HG03460 (cell line): ENCODE data around the gene NPB.
A peak's percentile ranks its signal among the peaks of the same experiment; 100 is the strongest.

Experiments used
- ATAC-seq: cut with Tn5 transposase; IDR thresholded peaks from one replicate; pipeline ENCODE4 v1.9.1; 2021; ENCODE audit not compliant: unreplicated experiment

NPB gene

DNA sequence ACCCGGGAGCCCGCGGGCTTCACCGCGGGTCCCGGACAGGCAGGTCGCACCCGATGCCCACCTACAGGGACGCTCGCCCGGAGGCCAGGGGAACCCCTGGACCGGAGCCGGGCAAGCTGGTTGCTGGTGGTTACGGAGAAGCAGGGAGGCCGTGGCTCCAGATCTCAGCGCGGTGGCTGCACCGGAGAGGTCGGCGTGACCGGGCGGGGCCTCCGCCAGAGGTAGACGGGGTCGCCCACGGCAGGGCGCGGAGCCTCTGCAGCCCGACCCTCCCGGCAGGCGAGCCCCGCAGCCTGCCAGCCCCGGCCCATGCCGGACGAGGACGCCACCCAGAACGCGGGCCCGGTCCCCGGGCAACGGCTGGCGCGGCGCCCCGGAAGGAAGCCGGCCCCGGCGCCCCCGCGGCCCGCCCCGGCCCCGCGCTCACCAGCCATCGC is 8.8 kb downstream of the NPB start:
- peak; percentile 21 for ATAC-seq

DNA sequence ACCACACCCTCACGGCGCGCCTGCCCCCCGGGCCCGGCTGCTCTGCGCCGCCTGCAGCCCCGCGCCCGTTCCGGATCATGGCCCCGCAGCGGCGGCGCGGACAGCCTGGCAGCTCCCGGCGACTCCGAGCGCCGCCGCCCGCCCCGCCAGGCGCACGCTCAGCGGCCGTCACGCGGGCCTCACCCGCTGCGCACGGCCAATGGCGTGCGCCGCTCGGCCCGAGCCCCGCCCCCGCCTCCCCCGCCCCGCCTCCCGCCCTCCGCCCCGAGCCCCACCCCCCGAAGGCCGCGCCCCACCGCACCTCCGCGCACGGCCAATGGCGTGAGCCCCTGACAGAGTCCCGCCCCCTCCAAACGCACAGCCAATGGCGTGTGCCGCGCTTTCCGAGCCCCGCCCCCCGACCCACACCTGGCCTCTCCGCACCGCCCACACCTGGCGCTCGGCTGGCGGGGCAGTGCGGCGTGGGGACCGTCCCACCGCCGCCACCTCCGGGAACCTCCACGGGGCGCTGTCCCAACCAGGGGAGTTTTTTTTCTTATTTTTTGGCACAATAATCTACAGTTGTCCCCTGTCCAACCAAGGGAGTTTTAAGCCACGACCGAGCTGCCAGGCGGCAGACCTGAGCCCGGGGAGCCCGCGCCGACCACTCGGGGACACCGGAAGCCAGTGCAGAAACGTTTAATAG is 9.4 kb downstream of the NPB start, which contains the start of gene PCYT2:
Gene PCYT2, minus strand, starts transcription at position 123 of the 685 bp plus-strand sequence. Its CDS starts 44 bp downstream, at position 79.
- peak; percentile 53 for ATAC-seq

DNA sequence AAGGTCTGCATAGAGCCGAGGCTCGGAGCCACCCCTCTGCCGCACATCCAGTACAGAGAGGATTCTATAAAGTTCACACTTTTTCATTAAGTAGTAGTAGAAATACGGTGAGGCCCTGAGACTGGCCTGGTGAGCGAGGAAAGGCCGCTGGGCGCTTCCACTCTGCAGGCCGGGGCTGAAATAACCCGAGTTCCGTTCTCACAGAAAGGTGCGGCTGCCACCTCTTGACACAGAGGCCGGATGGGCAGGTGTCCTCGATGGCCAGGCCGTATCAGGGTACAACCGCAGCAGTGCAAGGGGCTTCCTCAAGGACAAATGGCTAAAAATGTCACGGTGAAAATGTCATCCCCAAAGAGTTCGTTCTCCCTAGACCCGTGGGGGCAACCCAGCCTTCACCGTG is 9.9 kb downstream of the NPB start:
- ATAC-seq, result no peak

DNA sequence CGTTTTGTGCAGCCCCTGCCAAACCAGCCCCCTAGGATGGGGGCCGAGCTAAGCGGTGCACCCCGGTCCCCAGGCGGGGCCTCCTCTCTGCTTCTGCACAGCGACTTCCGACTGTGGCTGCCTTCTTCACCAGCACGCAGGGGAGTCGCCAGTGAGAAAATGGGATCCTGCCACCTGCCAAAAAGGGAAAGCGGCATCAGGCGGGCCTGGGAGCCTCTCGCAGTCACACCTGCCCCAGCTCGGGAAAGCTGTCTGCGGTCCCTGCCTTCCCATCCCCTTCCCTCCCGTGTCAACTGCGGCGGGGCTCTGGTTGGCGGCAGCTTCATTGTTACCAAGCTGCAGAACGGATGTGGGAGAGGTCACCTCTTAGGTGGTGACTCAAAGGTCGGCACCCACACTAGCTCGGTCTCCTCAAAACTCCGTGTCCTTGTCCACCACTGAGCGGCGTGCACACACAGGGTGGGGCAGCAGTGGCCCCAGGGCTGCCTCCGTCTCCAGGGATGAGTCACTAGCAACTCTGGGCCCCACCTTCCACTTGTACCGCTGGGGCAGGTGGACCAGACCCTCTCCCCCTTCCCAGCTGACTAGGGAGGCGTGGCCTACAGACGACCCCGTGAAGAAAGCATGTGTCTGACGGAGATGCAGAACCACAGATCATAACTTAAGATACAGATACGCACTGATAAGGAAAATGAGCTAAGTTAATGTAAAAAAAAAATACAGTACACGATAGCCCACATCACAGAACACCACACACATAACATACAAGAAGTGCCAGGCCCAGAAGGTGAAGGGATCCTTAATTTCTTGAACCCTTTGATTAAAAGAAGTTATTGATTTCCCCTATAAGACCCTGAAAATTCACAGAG is 10.6 kb downstream of the NPB start:
- ATAC-seq, result no peak

DNA sequence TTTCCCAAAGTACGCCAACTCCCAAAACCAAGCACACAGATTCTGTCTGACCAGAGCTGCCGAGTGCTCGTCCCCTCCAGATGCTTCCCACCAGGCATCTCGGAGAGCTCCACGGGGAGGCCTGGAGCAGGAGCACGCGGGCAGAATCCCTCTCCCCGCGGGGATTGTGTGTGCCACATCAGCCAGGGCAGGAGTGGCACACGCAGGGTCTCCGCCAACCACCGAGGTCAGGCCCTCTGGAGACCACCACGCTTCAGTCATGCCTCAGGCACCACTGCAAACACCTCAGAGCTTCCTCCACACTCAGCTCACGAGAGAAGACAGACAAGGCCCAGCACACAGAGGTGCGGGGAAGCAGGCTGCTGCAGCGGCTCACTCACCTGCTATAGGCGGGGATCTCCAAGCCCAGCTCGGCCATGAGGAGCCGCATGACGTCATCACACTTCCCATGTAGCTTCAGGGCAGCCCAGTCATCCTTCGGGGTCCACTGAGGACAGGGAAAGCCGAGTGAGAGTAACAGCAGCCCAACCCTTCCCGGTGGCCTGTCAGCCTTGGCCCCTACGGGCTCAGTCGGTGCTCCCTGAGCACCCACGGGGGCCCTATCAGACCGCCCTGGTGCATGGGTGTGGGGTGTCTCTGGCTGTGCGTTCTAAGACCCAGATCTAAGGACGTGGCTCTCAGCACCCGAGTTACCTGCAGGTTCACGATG is 11.5 kb downstream of the NPB start:
- ATAC-seq, result no peak

DNA sequence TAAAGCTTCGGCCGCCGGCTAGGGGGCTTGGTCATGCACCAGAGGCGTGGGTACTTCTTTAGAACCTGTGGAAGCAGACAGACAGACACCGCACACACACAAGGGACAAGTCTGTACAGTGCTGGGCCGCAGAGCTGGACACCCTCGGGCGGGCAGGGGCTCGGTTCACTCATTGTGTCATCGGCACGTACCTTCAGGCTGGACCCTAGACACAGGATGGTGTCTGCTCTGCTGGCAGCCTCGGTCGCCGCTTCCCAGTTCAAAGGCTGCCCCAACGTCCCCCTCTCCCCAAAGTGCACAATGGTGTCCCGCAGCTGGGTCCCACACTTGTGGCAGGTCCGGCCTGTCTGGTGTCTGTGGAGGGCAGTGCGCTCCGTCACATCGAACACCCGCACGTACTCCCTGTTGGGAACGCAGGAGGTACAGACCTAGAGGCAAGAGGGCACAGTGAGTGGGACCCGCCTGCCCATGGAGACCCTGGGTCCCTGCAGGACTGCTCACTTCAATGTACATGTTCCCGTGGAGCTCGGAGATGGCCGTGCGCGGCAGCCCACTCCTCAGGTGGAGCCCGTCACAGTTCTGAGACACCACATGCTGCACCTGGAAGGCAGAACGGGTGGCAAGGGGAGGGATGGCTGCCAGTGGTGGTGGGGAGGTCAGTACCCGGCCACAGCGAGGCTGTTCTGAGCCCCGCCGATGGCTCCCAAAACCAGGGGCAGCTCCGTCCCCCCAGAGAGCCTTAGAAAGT is 12.2 kb downstream of the NPB start:
- ATAC-seq, result no peak

DNA sequence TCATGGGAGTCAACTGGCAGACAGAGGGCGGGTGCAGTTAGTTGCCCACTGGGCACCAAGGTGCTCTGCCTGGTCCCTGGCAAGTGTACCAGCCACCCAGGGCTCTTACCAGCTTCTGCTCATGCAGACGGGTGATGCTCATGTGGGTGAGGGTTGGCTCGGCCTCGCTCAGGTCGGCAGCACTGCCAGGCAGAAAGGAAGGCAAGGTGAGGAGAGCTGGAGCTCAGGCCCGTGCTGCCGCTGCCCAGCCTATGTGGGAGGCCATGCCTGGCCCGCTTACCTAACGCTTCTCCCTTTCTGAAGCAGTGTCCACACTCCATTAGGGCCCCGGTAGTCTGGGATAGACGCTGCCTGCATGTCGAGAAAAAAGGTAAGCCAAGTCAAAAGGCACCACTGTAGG is 13.3 kb downstream of the NPB start:
- ATAC-seq, result no peak

DNA sequence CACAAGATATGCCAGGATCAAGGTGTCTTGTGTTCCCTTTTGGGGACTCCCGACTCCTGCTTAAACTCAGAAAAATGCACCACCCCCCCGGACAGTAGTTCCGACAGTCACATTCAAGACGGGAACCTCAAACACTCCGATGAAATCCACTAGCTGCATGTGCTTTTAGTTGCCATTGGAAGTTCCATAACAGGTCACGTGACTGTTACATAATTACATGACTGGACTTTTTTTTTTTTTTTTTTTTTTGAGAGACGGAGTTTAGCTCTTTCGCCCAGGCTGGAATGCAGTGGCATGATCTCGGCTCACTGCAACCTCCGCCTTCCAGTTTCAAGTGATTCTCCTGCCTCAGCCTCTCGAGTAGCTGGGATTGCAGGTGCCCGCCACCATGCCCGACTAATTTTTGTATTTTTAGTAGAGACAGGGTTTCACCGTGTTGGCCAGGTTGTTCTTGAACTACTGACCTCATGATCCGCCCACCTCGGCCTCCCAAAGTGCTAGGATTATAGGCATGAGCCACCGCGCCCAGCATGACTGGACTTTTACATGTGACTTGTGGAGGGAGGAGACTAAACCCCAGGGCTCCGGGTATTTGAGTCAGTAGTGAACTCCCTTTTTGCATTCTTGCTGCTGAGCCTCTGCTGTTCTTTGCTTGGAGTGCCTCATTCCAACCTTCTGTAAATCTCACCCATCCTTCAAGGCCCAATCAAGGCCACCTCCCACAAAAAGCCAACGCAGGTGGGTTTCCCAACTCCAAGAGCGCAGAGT is 14.4 kb downstream of the NPB start:
- ATAC-seq, result no peak

DNA sequence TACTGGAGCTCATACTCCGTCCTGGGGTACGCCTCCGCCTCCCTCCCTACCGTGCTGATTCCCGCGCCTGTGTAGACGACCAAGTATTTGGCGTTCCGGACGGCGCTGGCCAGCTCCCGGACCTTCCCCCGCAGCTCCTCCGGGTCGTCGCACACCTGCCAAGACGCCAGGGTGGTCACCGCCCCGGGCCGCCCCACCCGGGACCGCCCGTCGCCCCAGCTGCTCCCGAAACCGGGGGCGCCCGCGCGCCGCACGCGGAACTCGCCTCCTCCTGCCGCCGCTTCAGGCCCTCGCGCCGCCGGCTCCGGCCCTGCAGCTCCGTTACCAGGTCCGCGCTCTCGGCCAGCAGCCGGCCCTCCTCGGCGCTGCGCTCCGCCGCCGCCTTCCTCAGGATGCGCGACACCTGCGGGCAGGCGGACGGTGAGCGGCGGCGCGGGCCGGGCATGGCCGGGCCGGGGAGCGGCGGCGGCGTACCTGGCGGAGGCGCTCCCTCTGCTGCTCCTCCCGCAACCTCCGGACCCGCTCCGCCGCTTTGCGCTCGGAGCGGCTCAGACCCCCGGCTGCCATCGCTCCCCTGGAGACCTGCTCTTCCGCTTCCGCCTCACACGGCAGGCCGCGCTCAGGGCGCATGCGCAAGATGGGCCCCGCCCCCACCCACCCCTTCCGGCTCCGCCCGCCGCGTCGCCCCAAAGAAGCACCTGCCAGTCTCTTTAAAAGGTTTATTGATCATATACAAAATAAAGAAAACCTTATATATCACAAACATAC is 15.7 kb downstream of the NPB start, which contains the start of gene SIRT7:
Gene SIRT7, minus strand, starts transcription at position 612 of the 768 bp plus-strand sequence. Its CDS starts 45 bp downstream, at position 567.
- peak; percentile 59 for ATAC-seq

DNA sequence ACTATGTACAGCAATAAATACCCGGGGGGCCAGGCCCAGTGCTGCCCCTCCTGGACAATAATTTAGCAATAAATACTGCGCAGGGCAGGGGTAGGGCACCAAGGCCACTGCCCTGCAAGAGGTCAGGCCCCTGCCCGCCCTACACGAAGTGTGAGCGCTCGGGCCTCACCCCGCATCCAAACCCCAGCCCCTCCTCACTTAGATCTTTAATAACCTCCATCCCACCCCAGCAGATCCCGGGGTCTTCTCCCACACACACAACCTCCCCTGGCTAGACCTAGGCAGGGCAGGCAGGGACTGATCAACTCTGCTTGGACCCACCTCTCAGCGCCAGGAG is 16.3 kb downstream of the NPB start:
- ATAC-seq, result peak; percentile 14

DNA sequence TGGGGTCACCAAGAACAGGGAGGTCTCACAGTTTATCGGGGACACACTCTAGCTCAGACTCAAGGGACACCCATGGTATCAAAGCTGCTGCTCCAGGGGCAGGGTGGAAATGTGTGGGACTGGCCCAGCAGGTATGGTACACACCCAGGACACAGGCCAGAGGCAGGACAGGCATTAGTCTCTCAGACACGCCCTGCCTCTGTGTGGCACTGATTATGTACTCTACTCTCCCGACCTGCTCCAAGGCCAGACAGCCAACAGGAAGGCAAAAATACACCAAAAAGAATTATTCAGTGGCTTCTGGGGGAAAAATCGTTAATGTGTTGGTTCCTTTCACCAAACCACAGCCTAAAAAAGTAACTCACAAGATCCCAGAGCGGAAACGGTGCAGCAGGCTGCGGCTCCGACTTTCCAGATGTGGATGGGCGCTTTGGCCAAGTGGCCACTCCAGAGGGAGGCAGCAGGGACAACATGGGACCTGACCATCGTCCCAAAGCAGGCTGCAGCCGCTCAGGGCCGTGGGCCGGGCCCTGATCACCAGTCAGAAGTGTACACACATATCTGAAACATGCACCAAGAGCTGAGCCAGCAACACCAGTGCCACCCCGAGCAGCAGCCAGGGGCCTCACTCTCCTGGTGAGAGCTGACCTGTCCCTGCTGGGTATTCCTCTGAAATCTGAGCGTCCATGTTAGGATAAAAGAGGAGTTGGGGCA is 17.0 kb downstream of the NPB start:
- no peak for ATAC-seq

DNA sequence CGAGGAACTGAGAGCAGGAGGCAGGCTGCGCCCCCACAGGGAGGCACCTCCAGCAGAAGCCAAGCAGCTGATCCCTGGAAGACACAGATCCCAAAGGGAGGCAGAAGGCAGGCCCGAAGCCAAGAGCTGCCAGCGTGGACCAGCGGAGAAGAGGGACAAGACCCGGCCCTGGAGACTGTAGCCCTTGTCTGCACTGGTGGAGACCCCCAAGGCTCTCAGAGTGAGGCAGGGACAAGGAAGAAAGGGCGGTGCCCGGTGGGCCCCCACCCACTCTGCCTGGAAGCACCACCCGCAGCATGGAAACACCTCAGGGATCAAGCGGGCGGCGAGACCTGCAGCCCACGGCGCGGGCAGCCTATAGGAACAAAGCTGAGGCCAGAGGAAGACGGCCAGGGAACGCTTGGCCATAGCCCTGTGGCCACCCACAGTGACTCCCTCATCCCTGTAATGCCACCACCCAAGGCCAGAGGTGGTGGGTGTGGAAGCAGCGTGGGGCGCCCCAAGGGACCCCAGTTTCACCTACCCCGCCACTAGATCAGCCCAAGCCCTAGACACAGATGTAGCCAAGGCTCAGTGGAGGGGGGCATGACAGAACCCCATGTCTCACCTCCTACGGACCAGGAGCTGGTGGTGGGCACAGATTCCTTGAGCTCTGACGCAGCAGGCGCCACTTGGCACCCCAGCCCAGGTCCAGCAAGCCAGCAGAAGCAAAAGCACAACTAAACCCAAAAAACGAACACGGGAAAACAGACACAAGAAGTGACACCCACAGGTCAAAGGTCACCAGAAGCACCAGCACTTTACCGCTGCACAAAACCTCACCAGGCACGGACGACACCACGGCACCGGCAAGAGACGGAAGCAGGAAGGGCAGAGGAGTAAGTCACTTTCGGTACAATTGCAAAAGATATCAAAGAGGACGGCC is 18.8 kb downstream of the NPB start:
- ATAC-seq, result no peak

DNA sequence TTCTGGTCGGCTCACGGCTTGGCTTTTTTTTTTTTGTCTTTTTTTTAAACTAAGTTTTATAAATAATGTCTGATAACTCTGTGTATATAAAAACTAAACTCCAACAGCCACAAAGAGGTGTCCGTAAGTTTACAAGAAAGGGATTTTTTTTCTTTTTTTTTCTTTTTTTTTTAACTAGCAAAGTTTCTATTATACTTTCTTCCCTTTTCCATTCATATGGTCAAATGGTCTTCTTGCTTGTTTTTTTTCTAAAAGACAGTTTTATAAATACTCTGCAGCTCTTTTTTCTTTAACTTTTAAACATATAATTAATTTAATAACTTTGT is 19.5 kb downstream of the NPB start:
- ATAC-seq, result no peak

DNA sequence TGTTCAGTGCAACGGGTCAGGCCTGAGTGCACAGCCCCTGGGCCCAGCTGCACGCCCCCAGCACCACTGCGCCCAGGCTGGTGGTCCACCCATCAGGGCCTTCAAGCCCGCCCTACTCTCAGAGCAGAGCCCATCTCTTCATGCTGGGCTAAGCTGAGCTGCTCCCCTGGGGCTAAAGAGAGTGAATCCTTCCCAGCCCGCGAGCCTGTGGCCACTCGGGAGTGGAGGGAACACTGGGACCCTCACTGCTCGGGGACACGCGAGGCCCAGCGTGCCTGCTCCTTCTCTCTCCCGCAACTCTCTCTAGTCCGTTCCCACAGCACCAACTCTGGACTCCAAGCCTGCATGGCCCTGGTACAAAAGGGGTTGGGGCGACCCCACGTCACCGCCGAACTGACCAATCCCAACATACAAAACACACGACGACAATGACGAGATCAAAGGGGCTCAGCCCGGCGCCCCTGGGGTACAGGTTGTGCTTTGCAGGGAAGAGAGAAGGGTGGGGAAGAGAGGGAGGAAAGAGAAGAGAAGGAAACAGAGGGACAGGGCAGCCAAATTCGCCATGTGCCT is 20.0 kb downstream of the NPB start:
- ATAC-seq, result no peak

DNA sequence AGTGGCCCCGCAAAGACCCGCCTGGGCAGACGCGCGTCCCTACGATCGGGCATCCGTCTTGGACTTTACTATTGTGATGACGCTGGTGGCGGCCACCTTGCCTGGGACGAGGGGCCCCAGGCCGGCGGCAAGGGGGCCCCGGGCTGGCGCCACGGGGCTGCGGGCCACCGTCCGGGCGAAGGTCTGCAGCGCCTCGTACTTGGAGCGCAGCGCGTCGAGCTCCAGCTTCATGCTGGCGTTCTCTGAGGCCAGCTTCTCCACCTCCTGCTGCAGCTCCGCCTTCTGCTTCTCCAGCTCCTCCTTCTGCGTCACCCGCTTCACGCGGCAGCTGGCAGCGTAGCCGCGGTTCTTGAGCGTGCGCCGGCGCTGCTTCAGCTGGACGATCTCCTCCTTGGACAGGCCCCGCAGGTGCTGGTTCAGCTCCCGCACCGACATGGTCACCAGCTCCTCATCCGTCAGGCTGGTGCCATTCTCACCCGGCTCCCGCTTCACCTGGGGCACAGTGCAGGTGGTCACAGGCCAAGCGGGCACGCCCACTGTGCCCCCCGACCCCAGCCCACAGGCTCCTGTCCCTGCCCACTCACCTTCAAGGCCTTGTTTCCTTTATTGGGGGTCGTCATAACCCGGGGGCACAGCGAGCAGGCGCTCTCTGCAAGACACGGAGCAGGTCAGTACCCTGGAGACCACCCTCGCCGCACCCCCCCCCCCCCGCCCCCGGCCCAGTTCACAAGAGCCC is 20.7 kb downstream of the NPB start:
- no peak for ATAC-seq

DNA sequence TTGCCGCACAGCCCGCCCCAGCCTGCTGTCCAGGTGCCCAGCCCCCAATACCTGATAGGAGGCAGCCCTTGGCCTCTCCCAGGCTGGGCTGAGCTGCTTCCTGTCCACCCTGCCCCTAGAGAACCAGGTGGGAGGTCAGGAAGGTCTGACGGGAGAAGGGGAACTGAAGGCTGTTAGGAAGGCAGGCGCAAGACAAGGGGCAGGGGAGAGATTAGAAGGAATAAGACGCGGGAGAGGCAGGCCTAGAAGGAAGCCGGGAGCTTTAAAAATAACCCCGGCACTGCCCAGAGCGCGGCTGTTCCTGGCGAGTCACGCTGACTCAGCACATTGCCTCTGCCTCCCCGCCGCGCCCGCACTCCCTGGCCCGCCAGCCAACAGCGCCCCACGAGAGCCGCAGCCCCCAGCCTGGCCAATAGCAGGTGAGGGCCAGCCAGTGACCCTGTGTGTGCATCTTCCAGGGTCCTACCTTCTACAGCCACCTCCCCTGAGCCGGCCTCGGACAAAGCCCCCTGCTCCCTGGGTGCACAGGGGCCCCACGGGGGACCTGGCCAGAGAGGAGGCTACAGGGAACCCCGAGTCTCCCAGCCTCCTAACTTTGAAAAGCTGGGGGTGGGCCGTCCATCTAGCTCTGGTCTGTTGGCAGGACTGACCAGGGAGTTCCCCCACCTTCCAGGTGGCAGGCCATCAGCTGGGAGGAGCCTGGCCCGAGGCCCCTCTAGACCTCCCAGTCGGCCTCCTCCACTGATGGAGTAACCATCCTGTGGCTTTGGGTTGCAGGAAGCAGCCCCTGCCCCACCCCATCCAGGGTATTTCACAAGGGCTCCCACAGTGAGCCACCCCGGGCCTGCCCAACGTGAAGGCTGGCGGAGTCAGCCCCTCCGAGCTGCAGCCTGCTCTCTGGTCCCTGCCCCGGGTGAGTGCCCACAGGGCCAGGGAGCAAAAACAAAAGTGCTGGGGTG is 21.5 kb downstream of the NPB start:
- no peak for ATAC-seq
